HG02885 (cell line): Measurements from ENCODE around the gene NHSL2.

Source experiments
- ATAC-seq: cut with Tn5 transposase; IDR thresholded peaks from one replicate; pipeline ENCODE4 v1.9.1; 2021; ENCODE audit warnings: mild to moderate bottlenecking; ENCODE audit not compliant: unreplicated experiment, poor library complexity

Gene NHSL2

DNA sequence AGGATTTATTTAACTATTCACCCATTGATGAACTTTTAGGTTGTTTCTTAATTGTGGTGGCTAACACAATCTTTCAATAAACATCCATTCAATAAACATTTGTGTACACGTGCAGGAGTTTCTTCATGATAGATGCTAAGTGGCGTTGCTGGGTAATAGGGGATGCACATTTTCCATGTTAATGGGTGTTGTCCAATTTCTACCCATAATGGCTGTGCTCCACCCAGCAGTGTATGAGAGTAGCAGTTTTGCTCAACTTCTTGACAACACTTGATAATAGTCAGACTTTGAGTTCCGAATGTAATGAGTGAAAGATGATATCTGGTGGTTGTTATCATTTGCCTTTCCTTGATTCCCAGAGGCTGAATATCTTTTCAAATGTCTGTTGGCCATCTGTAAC, 104.7 kb downstream of the NHSL2 start:
- ATAC-seq: no peak

DNA sequence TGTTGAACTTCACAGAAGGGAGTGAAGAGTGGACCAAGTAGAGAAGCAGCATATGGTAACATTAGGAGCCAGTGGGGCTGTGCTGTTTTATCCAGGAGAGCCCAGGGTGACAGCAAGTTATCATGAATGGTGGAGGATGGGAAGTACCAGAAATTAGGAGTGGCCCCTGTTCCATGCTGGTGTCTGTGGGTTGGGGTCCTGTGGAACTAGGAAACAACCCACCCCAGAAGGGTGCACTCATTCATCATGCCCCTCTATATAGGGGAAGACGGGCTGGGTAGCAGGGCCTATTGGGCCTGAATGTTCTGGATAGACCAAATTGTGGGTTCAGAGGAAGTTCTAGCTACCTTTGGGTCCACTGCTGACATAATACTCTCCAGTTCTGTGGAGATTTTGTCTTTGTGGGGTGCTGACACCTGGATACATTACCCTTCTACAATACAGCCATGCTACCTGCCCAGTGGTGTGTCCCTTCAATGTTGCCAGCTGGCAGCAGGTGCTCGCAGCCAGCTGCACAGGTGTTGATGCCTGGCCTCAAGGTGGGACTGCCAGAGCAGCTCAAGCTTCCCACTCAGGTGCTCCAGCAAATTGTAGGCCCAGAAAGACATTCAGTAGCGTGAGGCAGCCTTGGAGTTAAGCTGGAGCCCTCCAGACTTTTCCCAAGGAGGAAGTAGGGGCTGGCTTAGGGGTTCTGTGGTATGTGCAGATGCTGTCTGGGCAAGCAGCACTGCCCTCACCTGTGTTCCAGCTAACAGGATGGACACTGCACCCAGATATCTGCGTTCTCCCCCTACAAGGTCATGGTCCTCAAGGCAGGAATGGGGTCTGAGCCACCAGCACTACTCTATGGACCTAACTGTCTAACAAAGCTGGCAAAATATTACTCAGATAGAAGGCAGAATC, 106.5 kb downstream of the NHSL2 start:
- no peak for ATAC-seq

- peak; percentile 74 for ATAC-seq
Observed at GRCh38 chrX:72018277-72019112, 107.8 kb downstream of the NHSL2 start.

DNA sequence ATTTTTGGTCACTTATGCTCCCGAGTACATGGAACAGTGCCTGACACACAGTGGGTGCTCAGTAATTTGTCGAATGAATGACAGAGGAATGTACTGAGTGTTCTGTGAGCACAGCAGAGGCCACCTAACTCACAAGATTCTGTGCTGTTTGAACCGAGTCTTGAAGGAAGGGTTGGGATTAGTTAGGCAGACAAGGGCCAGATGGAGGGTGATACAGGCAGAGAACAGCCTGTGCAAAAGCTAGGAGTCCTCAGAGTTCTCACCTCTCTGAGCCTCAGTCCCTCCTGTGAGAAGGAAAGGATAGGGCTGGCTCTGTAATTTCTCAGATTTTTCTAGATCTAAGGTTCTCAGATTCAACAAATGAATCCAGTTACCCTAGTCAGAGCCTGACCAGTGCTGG, 108.8 kb downstream of the NHSL2 start:
- no peak for ATAC-seq

- ATAC-seq: no peak
Observed at GRCh38 chrX:72020204-72020603, 109.6 kb downstream of the NHSL2 start.

DNA sequence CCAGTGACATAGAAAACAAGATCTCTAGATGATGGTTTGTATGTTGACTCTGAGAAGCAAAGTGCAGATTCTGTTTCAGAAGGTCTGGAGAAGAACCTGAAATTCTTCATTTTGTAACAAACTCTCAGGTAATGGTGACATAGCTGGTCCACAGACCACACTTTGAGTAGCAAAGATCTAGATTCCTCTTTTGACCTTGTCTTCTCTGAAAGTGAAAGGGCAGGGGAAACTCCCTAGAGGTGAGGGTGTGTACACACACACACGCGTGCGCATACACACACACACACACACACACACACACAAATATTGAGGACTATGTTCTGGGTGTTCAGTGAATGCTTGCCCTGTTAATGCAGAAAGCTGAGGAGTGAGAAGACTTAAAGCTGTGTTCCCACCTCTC, 110.1 kb downstream of the NHSL2 start:
- peak; percentile 72 for ATAC-seq

DNA sequence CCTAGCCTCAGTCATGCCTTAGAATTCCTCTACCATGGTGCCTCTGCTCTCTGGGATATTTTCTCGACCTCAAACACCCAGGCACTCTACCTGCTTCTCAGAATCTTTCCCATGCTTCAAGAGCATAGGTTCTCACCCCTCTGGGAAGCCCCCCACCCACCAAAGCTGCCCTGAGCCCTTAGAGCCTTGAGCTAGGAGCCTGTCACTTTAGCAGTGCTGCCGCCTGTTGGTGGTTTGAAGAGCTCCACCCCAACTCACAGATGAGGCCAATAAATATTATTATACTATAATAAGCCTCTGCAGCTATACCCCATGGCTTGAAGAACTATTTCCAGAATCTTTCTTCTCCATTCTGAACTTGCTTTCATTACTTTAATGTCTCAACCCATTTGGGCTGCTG, 111.3 kb downstream of the NHSL2 start:
- no peak for ATAC-seq

DNA sequence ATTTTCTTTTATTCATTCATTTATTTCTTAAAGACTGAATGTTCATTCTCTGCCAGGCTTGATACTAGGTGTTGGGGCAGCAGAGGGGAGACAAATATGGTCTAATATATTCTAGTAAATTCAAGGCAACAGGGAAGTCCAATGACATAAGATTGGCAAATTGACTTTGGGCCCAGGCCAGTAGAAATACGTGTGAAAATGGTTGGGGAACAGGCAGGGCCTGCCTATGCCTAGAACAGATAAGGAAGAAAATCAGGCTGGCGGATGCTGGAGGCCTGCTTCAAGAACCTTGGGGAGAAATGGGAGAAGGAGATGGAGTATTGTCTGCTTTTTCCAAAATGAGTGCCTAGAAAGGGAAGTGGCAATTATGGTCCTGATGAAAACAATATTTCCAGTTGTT, 112.4 kb downstream of the NHSL2 start:
- ATAC-seq: no peak

DNA sequence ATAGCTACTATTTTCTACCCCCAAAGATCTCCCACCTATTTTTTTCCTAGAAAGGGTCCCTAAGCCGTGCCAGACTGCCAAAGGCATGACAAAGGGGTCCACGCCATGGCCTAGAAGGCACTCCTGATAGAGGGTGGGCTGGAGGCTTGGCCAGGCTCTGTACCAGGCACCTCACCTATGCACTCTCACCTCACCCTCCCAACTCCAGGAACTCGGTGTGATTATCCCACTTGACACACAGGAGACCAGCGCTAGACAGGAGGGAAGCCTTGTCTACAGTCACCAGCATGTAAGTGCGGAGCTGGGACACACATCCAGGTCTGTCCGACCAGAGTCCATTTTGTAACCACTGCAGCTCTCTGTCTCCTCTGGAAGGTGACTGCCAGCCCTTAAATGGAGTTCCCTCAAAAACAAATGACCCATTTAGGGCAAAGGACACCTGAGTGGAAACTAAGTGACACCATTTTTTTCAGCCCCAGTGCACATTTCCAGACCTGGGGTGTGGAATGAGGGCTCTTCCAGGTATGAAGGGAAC, 114.7 kb downstream of the NHSL2 start:
- no peak for ATAC-seq

DNA sequence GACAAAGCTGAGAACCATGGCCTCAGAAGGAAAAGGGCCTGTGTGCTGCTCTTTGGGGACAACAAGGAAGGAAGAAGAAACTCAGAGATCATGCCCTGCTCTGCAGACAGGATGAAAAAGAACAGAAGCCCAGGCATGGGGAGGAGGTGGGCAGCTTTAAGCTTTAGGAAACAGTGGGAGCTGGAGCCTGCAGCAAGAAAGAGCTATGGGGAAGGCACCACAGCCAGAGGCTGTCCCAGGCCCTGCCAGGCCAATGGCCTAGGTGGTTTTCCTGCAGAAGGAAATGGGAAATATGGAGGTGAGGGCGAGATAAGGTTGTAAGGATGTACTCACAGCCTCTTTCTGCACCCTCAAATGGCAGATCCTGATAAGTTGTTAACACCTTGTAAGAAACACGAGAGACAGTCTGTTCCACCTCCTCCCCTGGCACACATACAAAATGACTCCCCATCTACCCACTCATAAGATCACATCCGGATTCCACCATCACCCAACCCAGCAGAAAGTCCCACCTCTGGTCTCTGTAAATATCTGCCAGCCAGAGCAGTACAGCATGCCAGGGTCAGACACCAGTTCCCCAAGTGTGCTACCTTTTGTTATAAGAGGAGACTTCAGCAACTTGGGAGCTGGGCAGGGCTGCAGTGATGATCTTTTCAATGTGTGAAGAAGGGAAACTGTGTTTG, 115.8 kb downstream of the NHSL2 start:
- peak; percentile 70 for ATAC-seq

DNA sequence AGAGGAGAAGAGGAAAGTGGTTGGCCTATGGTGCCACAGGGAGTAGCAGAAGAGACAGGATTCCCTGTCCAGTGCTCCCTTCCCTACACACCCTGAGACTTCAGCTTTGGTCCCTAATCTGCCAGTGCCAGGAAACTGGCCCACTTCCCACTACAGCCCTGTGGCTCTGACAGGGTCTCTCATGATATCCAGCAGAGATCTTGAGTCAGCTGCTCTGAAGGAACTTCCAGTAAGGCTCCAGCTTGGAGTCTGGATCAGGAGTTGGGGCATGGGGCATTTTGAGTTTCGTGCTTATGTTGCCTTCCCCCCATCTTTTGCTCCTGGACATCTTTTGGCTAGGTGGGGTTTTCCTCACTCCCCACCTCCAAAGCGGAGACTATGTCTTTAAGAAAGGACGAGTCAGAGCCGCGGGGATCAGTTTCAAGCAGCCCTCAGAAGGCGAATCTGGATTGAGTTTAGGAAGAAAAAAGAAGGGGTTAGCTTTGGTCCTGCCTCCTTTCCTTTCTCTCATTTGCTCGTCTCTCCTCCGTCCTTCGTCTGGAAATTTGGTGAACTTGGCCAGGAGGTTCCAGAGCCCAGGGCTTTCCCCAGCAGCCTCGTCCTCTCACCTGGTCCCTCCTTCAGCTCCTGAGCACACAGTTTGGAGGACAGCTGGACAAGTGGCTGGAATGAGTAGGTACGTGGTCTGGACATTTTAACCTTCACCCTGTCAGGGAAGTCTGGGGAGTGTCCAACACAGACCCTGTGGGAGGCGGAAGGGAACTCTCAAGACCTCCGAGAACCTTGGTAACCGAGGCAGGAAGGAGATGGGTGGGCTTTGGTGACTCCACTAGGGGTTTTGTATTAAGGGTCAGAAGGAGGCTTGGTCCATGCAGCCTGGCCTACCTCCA, 116.6 kb downstream of the NHSL2 start:
- no peak for ATAC-seq

DNA sequence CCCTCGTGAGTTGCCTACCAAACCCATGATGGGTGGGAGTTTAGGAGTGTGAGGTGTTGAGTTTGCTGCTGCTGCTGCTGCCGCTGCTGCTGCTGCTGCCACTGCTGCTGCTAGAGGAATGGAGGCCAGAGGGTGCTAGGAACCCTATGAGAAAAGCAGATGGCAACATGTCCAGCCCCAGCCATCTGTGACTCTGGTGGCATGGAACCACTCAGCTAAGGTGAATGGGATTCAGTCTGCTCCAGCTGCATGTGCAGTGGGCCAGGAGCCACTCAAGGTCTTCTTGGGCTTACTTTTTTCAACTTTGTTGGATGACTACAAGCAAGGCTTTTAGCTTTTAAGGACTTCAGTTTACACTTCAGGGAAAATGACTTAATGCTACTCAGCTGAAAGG, 117.3 kb downstream of the NHSL2 start:
- no peak for ATAC-seq

- ATAC-seq: no peak
Observed at GRCh38 chrX:72028701-72029470, 118.2 kb downstream of the NHSL2 start.

- no peak for ATAC-seq
Observed at GRCh38 chrX:72029483-72030411, 119.1 kb downstream of the NHSL2 start.

GRCh38 chrX:72030431-72030830, 119.8 kb downstream of the NHSL2 start:
- ATAC-seq: no peak

DNA sequence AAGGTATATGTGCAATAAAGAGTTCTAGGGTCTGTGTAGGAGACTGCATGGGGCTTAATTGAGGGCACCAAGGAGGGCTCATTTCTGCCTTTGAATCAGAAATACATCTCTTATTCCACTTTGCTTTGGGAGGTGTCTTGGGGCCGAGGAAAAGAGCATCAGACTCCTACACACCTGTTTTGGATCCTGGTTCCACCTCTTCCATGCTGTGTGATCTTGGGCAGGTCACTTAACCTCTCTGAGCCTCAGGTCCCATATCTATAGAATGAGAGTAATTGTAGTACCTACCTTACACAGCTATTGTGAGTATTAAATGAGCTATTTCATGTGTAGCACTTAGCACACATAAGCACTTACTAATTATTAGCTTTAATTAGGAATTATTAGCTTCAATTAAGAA, 120.5 kb downstream of the NHSL2 start:
- no peak for ATAC-seq

DNA sequence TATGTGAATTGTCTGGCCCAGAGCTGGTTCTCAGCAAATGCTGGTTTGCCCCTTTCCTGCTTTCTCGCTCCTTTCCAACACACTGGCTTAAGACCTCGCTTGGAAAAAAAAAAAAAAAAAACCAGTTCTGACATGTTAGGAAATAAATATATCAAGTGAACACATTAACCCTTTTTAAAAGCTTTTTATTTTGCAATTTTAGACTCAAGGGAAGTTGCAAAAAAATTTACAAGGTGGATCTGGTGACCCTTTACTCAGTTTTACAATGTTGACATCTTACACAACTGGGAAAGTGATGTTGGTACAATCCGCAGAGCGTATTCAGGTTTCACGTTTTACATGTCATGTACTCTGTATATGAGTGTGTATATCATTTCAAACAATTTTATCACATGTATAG, 121.0 kb downstream of the NHSL2 start:
- ATAC-seq: no peak

DNA sequence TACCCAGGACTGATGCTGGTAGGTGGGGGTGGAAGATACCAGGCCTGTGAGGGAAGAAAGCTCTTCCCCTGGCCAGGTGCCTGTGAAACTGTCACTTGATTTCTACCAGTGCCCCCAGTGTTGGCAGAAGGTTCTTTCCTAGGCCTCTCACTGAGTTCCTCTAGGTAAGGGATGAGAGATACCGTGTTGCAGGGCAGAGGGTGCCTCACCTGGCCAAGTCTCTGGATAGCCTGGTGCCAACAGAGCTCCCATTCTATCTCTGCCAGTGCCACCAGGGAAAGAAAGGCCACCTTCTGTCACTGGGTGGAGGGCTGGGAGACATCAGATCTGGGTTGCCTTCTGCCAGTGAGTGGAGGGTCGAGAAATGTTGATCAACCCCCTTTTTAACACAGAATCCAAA, 127.0 kb downstream of the NHSL2 start:
- no peak for ATAC-seq
